Effector memory CD4-positive, alpha-beta T cell (primary cell): ENCODE results near the gene LIAS.
A peak's percentile ranks its signal among the peaks of the same experiment; 100 is the strongest.

Experiments
- DNase-seq, 3 donors: peaks; one replicate each; pipeline ENCODE4 v3.0.0-alpha.2; 2020
- H3K27ac ChIP-seq: 2 replicates; pipeline ENCODE4 v1.7.0; 2013; ENCODE audit warnings: mild to moderate bottlenecking, low read length, moderate library complexity; ENCODE audit not compliant: insufficient read depth, poor library complexity, severe bottlenecking
- H3K27me3 ChIP-seq: replicated peaks from 2 replicates; pipeline ENCODE4 v1.7.0; 2013; ENCODE audit warnings: mild to moderate bottlenecking, low read length; ENCODE audit not compliant: insufficient read depth, control insufficient read depth, poor library complexity, severe bottlenecking
- H3K36me3 ChIP-seq: 2 replicates; pipeline ENCODE4 v1.7.0; 2013; ENCODE audit warnings: mild to moderate bottlenecking, low read length, moderate library complexity; ENCODE audit not compliant: control insufficient read depth, insufficient read depth
- H3K4me1 ChIP-seq: 2 replicates; pipeline ENCODE4 v1.7.0; 2013; ENCODE audit warnings: low read length, mild to moderate bottlenecking; ENCODE audit not compliant: control insufficient read depth, insufficient read depth, poor library complexity, severe bottlenecking
- H3K4me3 ChIP-seq: 2 replicates; pipeline ENCODE4 v1.7.0; 2013; ENCODE audit warnings: low read length, low read depth, mild to moderate bottlenecking; ENCODE audit not compliant: insufficient read depth, poor library complexity, severe bottlenecking
- H3K9me3 ChIP-seq: 2 replicates; pipeline ENCODE4 v1.7.0; 2013; ENCODE audit warnings: mild to moderate bottlenecking, low read length, moderate library complexity; ENCODE audit not compliant: control insufficient read depth

LIAS gene

GRCh38 chr4:39527296-39528060 lies 68.6 kb downstream of the LIAS start, which contains the start of gene UGDH:
TSS of gene UGDH (minus strand) at chr4:39527439. CDS start at chr4:39521512, 5,927 bp downstream.
- Histone ChIP-seq H3K4me3 (peak within 1 kb of the TSS; percentile 92), H3K36me3 (no peaks in the 10 kb centered on the region), H3K4me1 (peaks cover 14% of the 10 kb centered on the region), H3K27ac (peak within 1 kb of the TSS; percentile 68), H3K27me3 (no peaks in the 10 kb centered on the region), H3K9me3 (no peaks in the 10 kb centered on the region)
- DNase-seq: peak; percentile 81 to 88 (median 86)

DNA sequence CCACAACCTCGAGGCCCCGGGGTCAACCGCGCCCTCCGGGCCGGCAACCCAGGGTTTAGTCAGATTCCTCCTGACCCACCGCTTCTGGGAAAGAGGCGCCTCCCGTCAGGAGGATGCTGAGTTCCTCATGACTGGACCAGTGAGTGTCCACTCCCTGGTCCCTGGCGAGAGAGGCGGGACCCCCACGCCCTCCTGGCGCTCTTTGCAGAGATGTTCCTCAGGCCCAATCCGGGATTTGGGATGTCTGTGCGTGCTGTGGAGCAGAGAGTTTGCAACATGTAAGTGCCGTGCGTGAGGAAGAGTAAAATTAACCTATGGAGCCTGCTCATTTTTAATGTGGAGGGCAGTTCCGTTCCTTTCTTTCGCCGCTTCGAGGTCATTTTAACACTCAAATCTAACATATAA lies 69.2 kb downstream of the LIAS start:
- H3K27ac ChIP-seq: peak overlapping the region; percentile 68
- DNase-seq: no peak
- no peaks in the 10 kb centered on the region for H3K27me3 ChIP-seq
- no peaks in the 10 kb centered on the region for H3K36me3 ChIP-seq
- peak overlapping the region; percentile 92 for H3K4me3 ChIP-seq
- H3K4me1 ChIP-seq: peaks cover 14% of the 10 kb centered on the region
- H3K9me3 ChIP-seq: no peaks in the 10 kb centered on the region
